Neuron (in vitro differentiated cells): ENCODE results near the gene LPXN.
"Not testable (repeated sequence)": the region's sequence is repeated elsewhere in the genome, so short reads cannot be mapped to it uniquely, and the experiment has no call there.

ENCODE experiments used
- H2AFZ ChIP-seq: one replicate; pipeline ENCODE4 v1.6.1; 2013; ENCODE audit warnings: low read depth, mild to moderate bottlenecking, inconsistent platforms, low read length, moderate library complexity
- H3K27me3 ChIP-seq: one replicate; pipeline ENCODE4 v1.6.1; 2013; ENCODE audit warnings: low read length; ENCODE audit not compliant: insufficient read depth
- H3K36me3 ChIP-seq: one replicate; pipeline ENCODE4 v1.6.1; 2013; ENCODE audit warnings: low read length; ENCODE audit not compliant: insufficient read depth
- H3K4me1 ChIP-seq: one replicate; pipeline ENCODE4 v1.6.1; 2013; ENCODE audit warnings: low read length; ENCODE audit not compliant: insufficient read depth
- H3K4me3 ChIP-seq: 2 replicates; pipeline ENCODE4 v1.5.1; 2013; ENCODE audit warnings: mild to moderate bottlenecking, low read length, moderate library complexity
- H3K9me3 ChIP-seq: one replicate; pipeline ENCODE4 v1.6.1; 2013; ENCODE audit warnings: low read length

Gene LPXN

GRCh38 chr11:58576887-58577471 lies 1.3 kb upstream of the LPXN start:
- Histone ChIP-seq H3K4me3 (peak overlapping the region; percentile 95), H2AFZ (peak overlapping the region; percentile 76), H3K27me3 (no peaks in the 10 kb centered on the region), H3K36me3 (no peaks in the 10 kb centered on the region), H3K4me1 (peaks cover 21% of the 10 kb centered on the region), H3K9me3 (no peaks in the 10 kb centered on the region)

- Histone ChIP-seq H3K27me3 (no peaks in the 10 kb centered on the region), H3K4me1 (peaks cover 13% of the 10 kb centered on the region), H2AFZ (no peak overlapping the region), H3K4me3 (no peak overlapping the region), H3K36me3 (peaks cover under 1% of the 10 kb centered on the region), H3K9me3 (no peaks in the 10 kb centered on the region)
Observed at GRCh38 chr11:58574881-58575280, 775 bp downstream of the LPXN start.

DNA sequence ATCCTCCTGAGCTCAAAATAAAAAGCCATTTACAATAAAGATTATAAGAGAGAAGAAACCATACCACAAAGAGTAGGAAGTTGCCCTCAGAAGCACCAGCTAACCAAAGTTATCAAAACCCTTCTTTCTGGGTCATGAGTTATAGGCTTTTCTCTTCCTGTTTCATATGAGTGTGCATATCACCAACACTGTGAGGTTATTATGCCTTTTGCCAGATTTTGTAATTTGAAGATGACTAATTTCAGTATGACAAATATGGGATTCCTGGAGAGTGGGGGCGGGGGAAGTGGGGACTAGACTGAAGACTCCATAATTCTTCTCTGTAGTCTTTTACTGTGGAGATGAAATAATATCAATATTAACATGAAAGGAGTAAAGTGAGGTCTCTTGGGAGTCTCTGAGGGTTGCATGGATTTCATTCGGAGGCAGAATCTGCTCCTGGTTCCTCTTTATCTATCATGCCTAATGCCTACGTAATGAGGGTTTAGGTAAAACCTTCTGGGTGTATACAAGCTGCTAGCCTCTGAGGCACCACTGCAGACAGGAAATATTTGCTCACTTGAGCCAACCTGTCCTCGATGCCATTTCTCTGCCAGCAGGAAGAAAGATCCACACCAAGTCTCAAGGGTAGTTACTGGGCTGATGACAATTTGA lies 2.1 kb downstream of the LPXN start:
- Histone ChIP-seq H3K36me3 (peaks cover 10% of the 10 kb centered on the region), H3K4me1 (peaks cover 13% of the 10 kb centered on the region), H2AFZ (no peak overlapping the region), H3K27me3 (no peaks in the 10 kb centered on the region), H3K4me3 (no peak overlapping the region), H3K9me3 (no peaks in the 10 kb centered on the region)

DNA sequence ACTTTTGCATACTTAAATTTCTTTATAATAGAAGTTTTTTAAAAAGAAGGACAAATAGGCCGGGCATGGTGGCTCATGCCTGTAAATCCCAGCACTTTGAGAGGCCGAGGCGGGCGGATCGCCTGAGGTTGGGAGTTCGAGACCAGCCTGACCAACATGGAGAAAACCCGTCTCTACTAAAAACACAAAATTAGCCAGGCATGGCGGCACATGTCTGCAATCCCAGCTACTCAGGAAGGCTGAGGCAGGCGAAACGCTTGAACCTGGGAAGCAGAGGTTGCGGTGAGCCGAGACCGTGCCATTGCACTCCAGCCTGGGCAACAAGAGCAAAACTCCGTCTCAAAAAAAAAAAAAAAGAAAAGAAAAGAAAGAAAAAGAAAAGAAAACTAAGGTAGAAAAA lies 2.8 kb downstream of the LPXN start:
- not testable (repeated sequence) for H3K9me3 ChIP-seq, H3K4me3 ChIP-seq, H3K27me3 ChIP-seq, H2AFZ ChIP-seq
- Histone ChIP-seq H3K36me3 (peaks cover 10% of the 10 kb centered on the region), H3K4me1 (peaks cover 13% of the 10 kb centered on the region)

GRCh38 chr11:58567889-58568512 lies 7.7 kb downstream of the LPXN start:
- no peaks in the 10 kb centered on the region for H3K4me1 ChIP-seq
- H3K4me3 ChIP-seq = no peak overlapping the region
- peaks cover 10% of the 10 kb centered on the region for H3K36me3 ChIP-seq
- H3K27me3 ChIP-seq = no peaks in the 10 kb centered on the region
- H3K9me3 ChIP-seq = no peaks in the 10 kb centered on the region
- H2AFZ ChIP-seq = no peak overlapping the region

GRCh38 chr11:58564231-58564630 lies 11.4 kb downstream of the LPXN start:
- H3K4me1 ChIP-seq = peaks cover 19% of the 10 kb centered on the region
- H3K4me3 ChIP-seq = no peak overlapping the region
- no peaks in the 10 kb centered on the region for H3K9me3 ChIP-seq
- H2AFZ ChIP-seq = no peak overlapping the region
- H3K27me3 ChIP-seq = no peaks in the 10 kb centered on the region
- H3K36me3 ChIP-seq = peaks cover 5% of the 10 kb centered on the region

DNA sequence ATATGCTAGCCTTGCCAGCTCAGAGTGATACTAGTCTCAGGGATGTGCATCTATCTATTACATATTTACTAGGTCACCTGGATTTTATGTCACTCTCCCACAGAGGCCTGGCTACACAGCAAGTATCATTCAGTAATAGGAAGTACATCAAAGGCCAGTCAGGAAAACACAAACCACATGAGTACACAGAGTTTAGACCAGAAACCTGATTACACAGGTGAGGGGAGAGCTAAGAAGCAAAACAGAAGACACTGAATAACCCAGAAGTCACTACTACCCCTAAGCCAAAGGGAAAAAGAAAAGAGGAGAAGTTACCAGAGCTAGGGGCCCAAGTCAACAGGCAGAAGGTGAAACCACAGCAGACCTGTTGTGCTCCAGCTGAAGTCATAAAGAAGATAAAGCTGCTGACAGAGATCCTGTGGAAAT lies 13.3 kb downstream of the LPXN start:
- H2AFZ ChIP-seq = no peak overlapping the region
- H3K4me3 ChIP-seq = no peak overlapping the region
- no peaks in the 10 kb centered on the region for H3K9me3 ChIP-seq
- no peaks in the 10 kb centered on the region for H3K36me3 ChIP-seq
- H3K27me3 ChIP-seq = no peaks in the 10 kb centered on the region
- peaks cover 19% of the 10 kb centered on the region for H3K4me1 ChIP-seq

DNA sequence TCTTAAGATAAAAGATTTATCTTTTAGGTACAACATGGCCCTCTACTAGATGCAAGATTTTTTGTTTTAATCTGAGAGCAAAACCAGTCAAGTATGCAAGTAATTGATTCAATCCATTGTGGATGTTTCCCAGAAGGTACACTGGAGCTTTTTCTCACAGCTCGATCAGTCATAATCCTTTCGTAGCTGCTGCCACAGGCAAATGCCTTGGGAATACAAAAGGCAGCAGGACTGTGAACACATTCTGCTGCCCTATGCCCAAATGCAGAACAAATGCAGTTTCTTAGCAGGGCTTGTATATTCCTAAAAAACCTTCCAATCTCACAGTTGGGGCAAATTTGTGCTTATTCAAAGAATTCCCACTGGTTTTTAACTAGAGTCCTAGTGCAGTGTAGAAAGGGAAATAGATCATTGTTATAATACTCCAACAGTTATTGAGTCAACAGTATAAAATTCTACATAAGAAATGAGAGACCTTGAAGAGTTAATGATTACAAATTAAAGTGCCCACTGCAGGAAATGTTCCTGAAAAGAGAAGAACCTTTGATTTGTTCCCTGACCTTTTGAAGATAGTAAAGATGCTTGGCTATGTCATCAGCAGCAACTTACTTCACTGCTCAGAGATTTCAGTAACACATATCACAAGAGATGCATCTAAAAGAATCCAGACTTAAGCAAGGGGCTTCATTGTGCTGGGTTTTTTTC lies 14.1 kb downstream of the LPXN start:
- Histone ChIP-seq H3K4me3 (no peak overlapping the region), H3K9me3 (no peaks in the 10 kb centered on the region), H3K36me3 (no peaks in the 10 kb centered on the region), H3K4me1 (peaks cover 19% of the 10 kb centered on the region), H3K27me3 (no peaks in the 10 kb centered on the region), H2AFZ (peak overlapping the region; percentile 62)

GRCh38 chr11:58560842-58561241 lies 14.8 kb downstream of the LPXN start:
- peaks cover 19% of the 10 kb centered on the region for H3K4me1 ChIP-seq
- H3K9me3 ChIP-seq = no peaks in the 10 kb centered on the region
- peak overlapping the region; percentile 62 for H2AFZ ChIP-seq
- H3K36me3 ChIP-seq = no peaks in the 10 kb centered on the region
- H3K27me3 ChIP-seq = no peaks in the 10 kb centered on the region
- H3K4me3 ChIP-seq = no peak overlapping the region

DNA sequence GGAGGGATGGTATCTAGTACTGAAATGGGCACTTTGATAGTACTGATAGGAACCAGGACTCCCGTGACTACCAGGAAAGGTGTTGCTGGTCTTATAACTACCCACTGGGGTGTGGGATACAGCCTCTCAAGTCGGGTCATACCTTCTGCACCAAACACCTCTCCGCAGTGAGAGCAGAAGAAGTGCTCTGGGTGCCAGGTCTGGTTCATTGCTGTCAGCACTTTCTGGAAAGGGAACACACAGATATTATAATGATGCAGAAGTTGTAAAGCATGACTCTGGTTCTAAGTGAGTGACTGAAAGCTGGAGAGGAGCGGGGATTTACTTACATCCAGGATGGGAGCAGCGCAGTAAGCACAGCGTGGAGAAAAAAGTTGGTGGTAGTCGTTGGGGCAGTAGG lies 26.0 kb downstream of the LPXN start:
- Histone ChIP-seq H3K36me3 (peaks cover 25% of the 10 kb centered on the region), H3K27me3 (no peaks in the 10 kb centered on the region), H3K4me1 (no peaks in the 10 kb centered on the region), H2AFZ (no peak overlapping the region), H3K9me3 (no peaks in the 10 kb centered on the region), H3K4me3 (no peak overlapping the region)

GRCh38 chr11:58546841-58547240 lies 28.8 kb downstream of the LPXN start:
- H3K4me1 ChIP-seq = no peaks in the 10 kb centered on the region
- H3K4me3 ChIP-seq = no peak overlapping the region
- no peaks in the 10 kb centered on the region for H3K9me3 ChIP-seq
- H3K27me3 ChIP-seq = no peaks in the 10 kb centered on the region
- no peak overlapping the region for H2AFZ ChIP-seq
- H3K36me3 ChIP-seq = peaks cover 20% of the 10 kb centered on the region

DNA sequence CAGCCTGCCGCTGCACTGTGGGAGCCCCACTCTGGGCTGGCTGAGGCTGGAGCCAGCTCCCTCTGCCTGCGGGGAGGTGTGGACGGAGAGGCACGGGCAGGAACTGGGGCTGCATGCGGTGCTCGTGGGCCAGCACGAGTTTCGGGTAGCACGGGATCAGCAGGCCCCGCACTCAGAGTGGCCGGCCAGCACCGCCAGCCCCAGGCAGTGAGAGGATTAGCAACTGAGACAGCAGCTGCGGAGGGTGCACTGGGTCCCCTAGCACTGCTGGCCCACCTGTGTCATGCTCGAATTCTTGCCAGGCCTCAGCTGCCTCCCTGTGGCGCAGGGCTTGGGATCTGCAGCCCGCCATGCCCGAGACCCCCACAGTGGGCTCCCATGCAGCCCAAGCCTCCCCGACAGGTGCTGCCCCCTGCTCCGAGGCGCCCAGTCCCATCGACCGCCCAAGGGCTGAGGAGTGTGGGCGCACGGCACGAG lies 43.8 kb downstream of the LPXN start:
- no peak overlapping the region for H3K4me3 ChIP-seq
- H3K36me3 ChIP-seq = no peaks in the 10 kb centered on the region
- no peaks in the 10 kb centered on the region for H3K4me1 ChIP-seq
- H3K9me3 ChIP-seq = peaks cover 6% of the 10 kb centered on the region
- no peaks in the 10 kb centered on the region for H3K27me3 ChIP-seq
- no peak overlapping the region for H2AFZ ChIP-seq

- no peak overlapping the region for H3K4me3 ChIP-seq
- H2AFZ ChIP-seq = no peak overlapping the region
- no peaks in the 10 kb centered on the region for H3K36me3 ChIP-seq
- peaks cover 6% of the 10 kb centered on the region for H3K9me3 ChIP-seq
- H3K27me3 ChIP-seq = no peaks in the 10 kb centered on the region
- no peaks in the 10 kb centered on the region for H3K4me1 ChIP-seq
Observed at GRCh38 chr11:58530236-58530635, 45.4 kb downstream of the LPXN start.
